K562 (cell line): ENCODE results near the gene CD84. TPM values are rescaled to one million over a fixed set of nuclear protein-coding genes. Genes with fewer than 3 reads are reported as not detected.

ENCODE experiments used
- CBFA2T2 ChIP-seq: fragments of 450-650 bp; conservative IDR thresholded peaks from 2 replicates; pipeline ENCODE4 v1.6.1; 2017; ENCODE audit warnings: mild to moderate bottlenecking
- CBFA2T3 ChIP-seq: fragments of 450-650 bp; IDR thresholded peaks from 2 replicates; pipeline ENCODE4 v1.6.1; 2017
- DMBX1 ChIP-seq: fragments of 250-450 bp; sonication (Bioruptor Pico); IDR thresholded peaks from 2 replicates; pipeline ENCODE4 v1.8.0; 2022; ENCODE audit warnings: inconsistent platforms, mild to moderate bottlenecking, moderate library complexity, borderline replicate concordance
- E2F3 ChIP-seq: fragments of 250-450 bp; sonication (Bioruptor Pico); IDR thresholded peaks from 2 replicates; pipeline ENCODE4 v1.4.0; 2020; ENCODE audit warnings: mild to moderate bottlenecking
- GABPB1 ChIP-seq: sonication (generic); formaldehyde crosslinking; IDR thresholded peaks from 2 replicates; pipeline ENCODE4 v1.8.0; 2022; ENCODE audit warnings: mild to moderate bottlenecking, missing genetic modification reagents
- GTF2E2 ChIP-seq: fragments of 200-800 bp; sonication (Bioruptor generic); IDR thresholded peaks from 2 replicates; pipeline ENCODE4 v1.6.1; 2016; ENCODE audit warnings: missing genetic modification characterization, missing compliant biosample characterization
- HDAC6 ChIP-seq: IDR thresholded peaks from 2 replicates; pipeline ENCODE4 v1.6.1; 2012; ENCODE audit warnings: low read depth, mild to moderate bottlenecking, control low read depth, inconsistent platforms, low read length, moderate library complexity
- NFE2L1 ChIP-seq: fragments of 450-650 bp; IDR thresholded peaks from 2 replicates; pipeline ENCODE4 v1.6.1; 2016; ENCODE audit warnings: missing genetic modification characterization, low read depth, mild to moderate bottlenecking, missing compliant biosample characterization, moderate library complexity, borderline replicate concordance
- PHF8 ChIP-seq: fragments of 200-600 bp; sonication (generic); IDR thresholded peaks from 2 replicates; pipeline ENCODE4 v1.6.1; 2012; ENCODE audit warnings: mixed run types, mild to moderate bottlenecking, inconsistent platforms, low read length, moderate library complexity, borderline replicate concordance
- PML ChIP-seq: IDR thresholded peaks from 2 replicates; pipeline ENCODE4 v1.6.1; 2012; ENCODE audit warnings: low read length, inconsistent platforms
- TAF15 ChIP-seq: fragments of 200-400 bp; formaldehyde crosslinking; IDR thresholded peaks from 2 replicates; pipeline ENCODE4 v1.6.1; 2017; ENCODE audit warnings: mild to moderate bottlenecking, low read depth, low read length, moderate library complexity
- TAF9B ChIP-seq: fragments of 450-650 bp; IDR thresholded peaks from 2 replicates; pipeline ENCODE4 v1.6.1; 2018; ENCODE audit warnings: mild to moderate bottlenecking; ENCODE audit not compliant: partially characterized antibody
- ZKSCAN8 ChIP-seq: fragments of 200-800 bp; sonication (Bioruptor generic); IDR thresholded peaks from 2 replicates; pipeline ENCODE4 v1.6.1; 2016; ENCODE audit warnings: missing genetic modification characterization, missing compliant biosample characterization
- ZNF76 ChIP-seq: fragments of 250-450 bp; sonication (Bioruptor Pico); IDR thresholded peaks from 2 replicates; pipeline ENCODE4 v1.4.0; 2020; ENCODE audit warnings: mild to moderate bottlenecking, moderate library complexity, borderline replicate concordance
- ZNF766 ChIP-seq: fragments of 200-800 bp; sonication (Bioruptor generic); conservative IDR thresholded peaks from 2 replicates; pipeline ENCODE4 v1.6.1; 2016; ENCODE audit warnings: missing genetic modification characterization, missing compliant biosample characterization
- polyA plus RNA-seq, 8 experiments: library from polyadenylated mRNA; depleted of rRNA in 4 of 8; stranded (reverse) in 5 of 8; unstranded in 3 of 8; fragments of >200 nt; fragmentation: Nextera tagmentation in 2 of 8; fragmentation: Illumina TruSeq in 1 of 8; extraction: Ambion mirVana in 2 of 8; extraction: Trizol in 1 of 8; gene quantifications; 2 replicates each; pipeline versions ENCODE4 v1.2.1 to v1.2.3, GENCODE V29; 2011 to 2014; ENCODE audit warnings: inconsistent platforms in 1 of 8, missing spikeins in 1 of 8
- total RNA-seq, 7 experiments: library from RNA; depleted of rRNA in 6 of 7; stranded (reverse); fragments of >200 nt in 6 of 7; fragmentation: Illumina TruSeq in 2 of 7; extraction: Trizol in 2 of 7; gene quantifications; 2 replicates each; pipeline versions ENCODE4 v1.2.1 to v1.2.3, GENCODE V29; 2011 to 2021; ENCODE audit warnings: low replicate concordance in 1 of 7
- TF ChIP-seq, protein P1 (sequence below): fragments of 250-450 bp; sonication (Bioruptor Pico); IDR thresholded peaks from 2 replicates; pipeline ENCODE4 v1.8.0; 2022; ENCODE audit warnings: moderate library complexity, mild to moderate bottlenecking, inconsistent platforms
- TF ChIP-seq, protein P2 (sequence below): sonication (generic); formaldehyde crosslinking; IDR thresholded peaks from 2 replicates; pipeline ENCODE4 v1.8.1; 2023; ENCODE audit warnings: mild to moderate bottlenecking, missing genetic modification reagents
- TF ChIP-seq, protein P3 (sequence below): sonication (generic); formaldehyde crosslinking; IDR thresholded peaks from 2 replicates; pipeline ENCODE4 v1.8.0; 2022; ENCODE audit warnings: mild to moderate bottlenecking, missing genetic modification reagents
- TF ChIP-seq, protein P4 (sequence below): fragments of 450-650 bp; formaldehyde crosslinking; IDR thresholded peaks from 2 replicates; pipeline ENCODE4 v1.4.0; 2020; ENCODE audit warnings: mild to moderate bottlenecking, moderate library complexity
- TF ChIP-seq, protein P5 (sequence below): fragments of 250-450 bp; sonication (Bioruptor Pico); IDR thresholded peaks from 2 replicates; pipeline ENCODE4 v1.4.0; 2020; ENCODE audit warnings: borderline replicate concordance

CD84 gene
- total and polyA plus RNA-seq, 9 of the 15 experiments (the other 6 are each of a cell fraction or from before 2014, with no cell fraction given), result 0.82 to 6.8 (median 2.0) TPM

DNA sequence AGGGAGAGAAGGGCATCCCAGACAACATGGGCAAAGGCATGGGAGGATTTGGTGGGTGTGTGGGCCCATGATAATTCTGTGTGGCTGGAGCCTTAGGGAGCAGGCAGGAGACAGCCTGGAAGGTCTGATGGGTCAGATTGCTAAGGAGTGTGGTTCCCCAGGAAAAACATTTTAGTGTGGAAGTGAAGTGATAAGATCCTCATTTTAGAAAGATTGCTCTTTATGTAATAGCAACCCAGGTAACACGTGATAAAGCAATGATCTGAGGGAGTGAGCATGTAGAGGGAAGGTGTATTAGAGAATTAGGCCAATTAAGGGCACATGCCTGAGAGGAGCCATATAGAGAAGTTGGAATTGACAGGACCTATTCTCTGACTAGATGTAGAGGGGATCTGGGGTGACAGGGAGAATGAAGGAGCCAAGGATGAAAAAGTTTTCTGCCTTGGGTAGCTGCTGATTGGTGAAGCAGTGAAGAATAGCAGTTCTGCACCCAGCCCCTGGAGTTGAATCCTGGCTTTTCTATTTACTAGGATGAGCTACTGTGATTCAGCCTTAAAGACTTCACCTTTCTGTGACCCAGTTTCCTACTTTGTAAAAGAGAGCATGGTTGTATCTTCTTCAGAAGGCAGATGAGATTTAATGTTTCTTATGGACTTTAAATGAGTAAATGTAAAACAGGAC, 37.5 kb downstream of the CD84 start (continued):
- TF ChIP-seq, protein P1, sequence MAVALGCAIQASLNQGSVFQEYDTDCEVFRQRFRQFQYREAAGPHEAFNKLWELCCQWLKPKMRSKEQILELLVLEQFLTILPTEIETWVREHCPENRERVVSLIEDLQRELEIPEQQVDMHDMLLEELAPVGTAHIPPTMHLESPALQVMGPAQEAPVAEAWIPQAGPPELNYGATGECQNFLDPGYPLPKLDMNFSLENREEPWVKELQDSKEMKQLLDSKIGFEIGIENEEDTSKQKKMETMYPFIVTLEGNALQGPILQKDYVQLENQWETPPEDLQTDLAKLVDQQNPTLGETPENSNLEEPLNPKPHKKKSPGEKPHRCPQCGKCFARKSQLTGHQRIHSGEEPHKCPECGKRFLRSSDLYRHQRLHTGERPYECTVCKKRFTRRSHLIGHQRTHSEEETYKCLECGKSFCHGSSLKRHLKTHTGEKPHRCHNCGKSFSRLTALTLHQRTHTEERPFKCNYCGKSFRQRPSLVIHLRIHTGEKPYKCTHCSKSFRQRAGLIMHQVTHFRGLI (CRISPR knock-in tag), result no peak
- TF ChIP-seq, protein P2, sequence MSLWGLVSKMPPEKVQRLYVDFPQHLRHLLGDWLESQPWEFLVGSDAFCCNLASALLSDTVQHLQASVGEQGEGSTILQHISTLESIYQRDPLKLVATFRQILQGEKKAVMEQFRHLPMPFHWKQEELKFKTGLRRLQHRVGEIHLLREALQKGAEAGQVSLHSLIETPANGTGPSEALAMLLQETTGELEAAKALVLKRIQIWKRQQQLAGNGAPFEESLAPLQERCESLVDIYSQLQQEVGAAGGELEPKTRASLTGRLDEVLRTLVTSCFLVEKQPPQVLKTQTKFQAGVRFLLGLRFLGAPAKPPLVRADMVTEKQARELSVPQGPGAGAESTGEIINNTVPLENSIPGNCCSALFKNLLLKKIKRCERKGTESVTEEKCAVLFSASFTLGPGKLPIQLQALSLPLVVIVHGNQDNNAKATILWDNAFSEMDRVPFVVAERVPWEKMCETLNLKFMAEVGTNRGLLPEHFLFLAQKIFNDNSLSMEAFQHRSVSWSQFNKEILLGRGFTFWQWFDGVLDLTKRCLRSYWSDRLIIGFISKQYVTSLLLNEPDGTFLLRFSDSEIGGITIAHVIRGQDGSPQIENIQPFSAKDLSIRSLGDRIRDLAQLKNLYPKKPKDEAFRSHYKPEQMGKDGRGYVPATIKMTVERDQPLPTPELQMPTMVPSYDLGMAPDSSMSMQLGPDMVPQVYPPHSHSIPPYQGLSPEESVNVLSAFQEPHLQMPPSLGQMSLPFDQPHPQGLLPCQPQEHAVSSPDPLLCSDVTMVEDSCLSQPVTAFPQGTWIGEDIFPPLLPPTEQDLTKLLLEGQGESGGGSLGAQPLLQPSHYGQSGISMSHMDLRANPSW (CRISPR knock-in tag), result no peak
- TF ChIP-seq ZNF76 (CRISPR knock-in tag) (no peak; the same call in 1 of the 2 replicates), E2F3 (no peak), CBFA2T2 (peak; percentile 25), HDAC6 (no peak), ZKSCAN8 (no peak), GTF2E2 (no peak), ZNF766 (CRISPR knock-in tag) (peak; percentile 28; the same call in 1 of the 2 replicates), TAF9B (no peak), PHF8 (no peak), CBFA2T3 (peak; percentile 37; the same call in 1 of the 2 replicates), TAF15 (no peak), DMBX1 (CRISPR knock-in tag) (0 out of 2 replicates have a peak, but pooled peaks have one; percentile 73), NFE2L1 (no peak), PML (no peak), GABPB1 (CRISPR knock-in tag) (no peak)
- TF ChIP-seq, protein P3, sequence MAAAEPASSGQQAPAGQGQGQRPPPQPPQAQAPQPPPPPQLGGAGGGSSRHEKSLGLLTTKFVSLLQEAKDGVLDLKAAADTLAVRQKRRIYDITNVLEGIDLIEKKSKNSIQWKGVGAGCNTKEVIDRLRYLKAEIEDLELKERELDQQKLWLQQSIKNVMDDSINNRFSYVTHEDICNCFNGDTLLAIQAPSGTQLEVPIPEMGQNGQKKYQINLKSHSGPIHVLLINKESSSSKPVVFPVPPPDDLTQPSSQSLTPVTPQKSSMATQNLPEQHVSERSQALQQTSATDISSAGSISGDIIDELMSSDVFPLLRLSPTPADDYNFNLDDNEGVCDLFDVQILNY, result no peak
- TF ChIP-seq, protein P4, sequence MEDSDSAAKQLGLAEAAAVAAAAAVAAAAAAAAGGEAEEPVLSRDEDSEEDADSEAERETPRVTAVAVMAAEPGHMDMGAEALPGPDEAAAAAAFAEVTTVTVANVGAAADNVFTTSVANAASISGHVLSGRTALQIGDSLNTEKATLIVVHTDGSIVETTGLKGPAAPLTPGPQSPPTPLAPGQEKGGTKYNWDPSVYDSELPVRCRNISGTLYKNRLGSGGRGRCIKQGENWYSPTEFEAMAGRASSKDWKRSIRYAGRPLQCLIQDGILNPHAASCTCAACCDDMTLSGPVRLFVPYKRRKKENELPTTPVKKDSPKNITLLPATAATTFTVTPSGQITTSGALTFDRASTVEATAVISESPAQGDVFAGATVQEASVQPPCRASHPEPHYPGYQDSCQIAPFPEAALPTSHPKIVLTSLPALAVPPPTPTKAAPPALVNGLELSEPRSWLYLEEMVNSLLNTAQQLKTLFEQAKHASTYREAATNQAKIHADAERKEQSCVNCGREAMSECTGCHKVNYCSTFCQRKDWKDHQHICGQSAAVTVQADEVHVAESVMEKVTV (CRISPR knock-in tag), result no peak
- TF ChIP-seq, protein P5, sequence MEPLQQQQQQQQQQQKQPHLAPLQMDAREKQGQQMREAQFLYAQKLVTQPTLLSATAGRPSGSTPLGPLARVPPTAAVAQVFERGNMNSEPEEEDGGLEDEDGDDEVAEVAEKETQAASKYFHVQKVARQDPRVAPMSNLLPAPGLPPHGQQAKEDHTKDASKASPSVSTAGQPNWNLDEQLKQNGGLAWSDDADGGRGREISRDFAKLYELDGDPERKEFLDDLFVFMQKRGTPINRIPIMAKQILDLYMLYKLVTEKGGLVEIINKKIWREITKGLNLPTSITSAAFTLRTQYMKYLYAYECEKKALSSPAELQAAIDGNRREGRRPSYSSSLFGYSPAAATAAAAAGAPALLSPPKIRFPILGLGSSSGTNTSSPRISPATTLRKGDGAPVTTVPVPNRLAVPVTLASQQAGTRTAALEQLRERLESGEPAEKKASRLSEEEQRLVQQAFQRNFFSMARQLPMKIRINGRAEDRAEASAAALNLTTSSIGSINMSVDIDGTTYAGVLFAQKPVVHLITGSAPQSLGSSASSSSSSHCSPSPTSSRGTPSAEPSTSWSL (CRISPR knock-in tag), result no peak
